MM.1S (cell line): ENCODE measurements around the gene DYNC1I1.

ENCODE experiments used
- EZH2phosphoT487 ChIP-seq: fragments of 300-600 bp; sonication (generic); IDR thresholded peaks from 2 replicates; pipeline ENCODE4 v1.6.1; 2018; ENCODE audit warnings: antibody characterized with exemption, low read length
- TF ChIP-seq, protein P1 (sequence below): fragments of 300-600 bp; sonication (generic); IDR thresholded peaks from 2 replicates; pipeline ENCODE4 v1.5.1; 2016; ENCODE audit warnings: antibody characterized with exemption, low read length, mixed read lengths

DNA sequence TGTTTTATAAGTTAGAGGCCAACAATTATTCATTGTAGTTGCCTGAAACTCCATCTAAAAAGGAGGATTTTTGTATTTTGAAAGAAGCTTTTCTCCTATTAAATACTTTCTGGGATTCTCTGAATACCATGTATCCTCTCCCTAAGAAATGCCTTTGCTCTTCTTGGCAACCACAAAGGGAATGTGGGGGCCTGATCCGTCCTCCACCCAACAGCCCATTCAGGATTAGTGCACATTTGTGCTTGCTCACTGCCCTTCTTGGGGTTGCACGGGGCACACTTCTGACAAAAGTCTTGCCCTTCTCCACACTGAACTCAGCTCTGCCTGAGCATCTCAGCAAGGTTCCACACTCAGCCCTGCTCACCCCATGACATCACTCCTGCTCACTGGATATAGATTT lies 355.4 kb downstream of the DYNC1I1 start:
- no peak for TF ChIP-seq EZH2phosphoT487
- TF ChIP-seq, protein P1, sequence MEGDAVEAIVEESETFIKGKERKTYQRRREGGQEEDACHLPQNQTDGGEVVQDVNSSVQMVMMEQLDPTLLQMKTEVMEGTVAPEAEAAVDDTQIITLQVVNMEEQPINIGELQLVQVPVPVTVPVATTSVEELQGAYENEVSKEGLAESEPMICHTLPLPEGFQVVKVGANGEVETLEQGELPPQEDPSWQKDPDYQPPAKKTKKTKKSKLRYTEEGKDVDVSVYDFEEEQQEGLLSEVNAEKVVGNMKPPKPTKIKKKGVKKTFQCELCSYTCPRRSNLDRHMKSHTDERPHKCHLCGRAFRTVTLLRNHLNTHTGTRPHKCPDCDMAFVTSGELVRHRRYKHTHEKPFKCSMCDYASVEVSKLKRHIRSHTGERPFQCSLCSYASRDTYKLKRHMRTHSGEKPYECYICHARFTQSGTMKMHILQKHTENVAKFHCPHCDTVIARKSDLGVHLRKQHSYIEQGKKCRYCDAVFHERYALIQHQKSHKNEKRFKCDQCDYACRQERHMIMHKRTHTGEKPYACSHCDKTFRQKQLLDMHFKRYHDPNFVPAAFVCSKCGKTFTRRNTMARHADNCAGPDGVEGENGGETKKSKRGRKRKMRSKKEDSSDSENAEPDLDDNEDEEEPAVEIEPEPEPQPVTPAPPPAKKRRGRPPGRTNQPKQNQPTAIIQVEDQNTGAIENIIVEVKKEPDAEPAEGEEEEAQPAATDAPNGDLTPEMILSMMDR, result no peak
